HCT116 (cell line): ENCODE measurements around the gene AKAP5. TPM values are rescaled to one million over a fixed set of nuclear protein-coding genes. Genes with fewer than 3 reads are reported as not detected.

Experiments
- ATAC-seq: fragments of 200-7000 bp; cut with Tn5 transposase; 2 replicates; pipeline ENCODE4 v1.9.1; 2020; ENCODE audit warnings: mild to moderate bottlenecking, moderate library complexity
- BruUV-seq: library from RNA; stranded (reverse); fragments of 400-500 nt; replicated peaks from 2 replicates; lab custom pipeline; 2021; lab: Mats Ljungman, UMichigan
- CTCF ChIA-PET: fragments of 300-600 bp; sonication (Branson Sonifier 250); formaldehyde crosslinking; loops from one replicate; lab custom pipeline; 2021; ENCODE audit warnings: antibody characterized with exemption; lab: Charles Lee
- POLR2A ChIA-PET: fragments of 300-600, 350-600 bp; sonication (Branson Sonifier 250); formaldehyde crosslinking; loops from one replicate; lab custom pipeline; 2021; ENCODE audit warnings: antibody characterized with exemption; lab: Charles Lee
- RAD21 ChIA-PET, 2 experiments: fragments of 300-600 bp; sonication (Branson Sonifier 250); formaldehyde crosslinking; loops; one replicate each; lab custom pipeline; 2023; ENCODE audit warnings: low total read pairs in 2 of 2; ENCODE audit not compliant: uncharacterized antibody in 2 of 2, unreplicated experiment in 2 of 2, low non-redundant PET in 1 of 2; lab: Charles Lee
- DNase-seq: peaks from one replicate; pipeline ENCODE4 v3.0.0-alpha.2; 2010; ENCODE audit warnings: low read depth, low spot score
- H2AFZ ChIP-seq: fragments of 200-600 bp; shearing (Covaris generic), sonication (generic); 2 replicates; pipeline ENCODE4 v1.6.1; 2017; ENCODE audit warnings: low read depth, mixed run types, mixed read lengths, antibody characterized with exemption, low read length; ENCODE audit not compliant: poor library complexity, severe bottlenecking
- H3K27ac ChIP-seq: 2 replicates; pipeline ENCODE4 v1.5.1; 2012; ENCODE audit warnings: low read depth, low read length
- H3K27me3 ChIP-seq: fragments of 200-600 bp; sonication (generic); 2 replicates; pipeline ENCODE4 v1.6.1; 2016; ENCODE audit warnings: mixed run types, low read length, mixed read lengths; ENCODE audit not compliant: insufficient read depth
- H3K36me3 ChIP-seq, 2 experiments: fragments of 200-500 bp in 1 of 2; fragments of 200-600 bp in 1 of 2; sonication (Bioruptor generic) in 1 of 2; sonication (generic) in 1 of 2; 2 replicates each; pipeline versions ENCODE4 v1.5.1 to v1.6.1; 2014 to 2016; ENCODE audit warnings: low read length in 2 of 2, inconsistent platforms in 1 of 2, mixed read lengths in 1 of 2, mixed run types in 1 of 2; ENCODE audit not compliant: insufficient read depth in 2 of 2, control insufficient read depth in 1 of 2
- H3K4me1 ChIP-seq, 2 experiments: fragments of 200-600 bp in 1 of 2; sonication (generic) in 1 of 2; 2 replicates each; pipeline versions ENCODE4 v1.5.1 to v1.6.1; 2012 to 2017; ENCODE audit warnings: low read length in 2 of 2, inconsistent platforms in 1 of 2, mild to moderate bottlenecking in 1 of 2, mixed read lengths in 1 of 2, mixed run types in 1 of 2, moderate library complexity in 1 of 2; ENCODE audit not compliant: insufficient read depth in 2 of 2, control insufficient read depth in 1 of 2
- H3K4me2 ChIP-seq: fragments of 200-600 bp; sonication (generic); 2 replicates; pipeline ENCODE4 v1.6.1; 2017; ENCODE audit warnings: mixed run types, low read length, mixed read lengths
- H3K4me3 ChIP-seq, 2 experiments: fragments of 200-600 bp in 1 of 2; sonication (generic) in 1 of 2; replicated peaks in 1 of 2; 2 replicates each; pipeline ENCODE4 v1.5.1; 2011 to 2016; ENCODE audit warnings: low read length in 2 of 2, control low read depth in 1 of 2, low read depth in 1 of 2, mild to moderate bottlenecking in 1 of 2, mixed read lengths in 1 of 2, mixed run types in 1 of 2
- H3K79me2 ChIP-seq: fragments of 200-600 bp; sonication (generic); 2 replicates; pipeline ENCODE4 v1.6.1; 2017; ENCODE audit warnings: mild to moderate bottlenecking, mixed run types, low read length, moderate library complexity, mixed read lengths; ENCODE audit not compliant: insufficient read depth
- H3K9ac ChIP-seq: fragments of 200-600 bp; sonication (generic); 2 replicates; pipeline ENCODE4 v1.6.1; 2016; ENCODE audit warnings: low read length, mixed read lengths
- H3K9me2 ChIP-seq: fragments of 200-600 bp; sonication (generic), shearing (Covaris generic); 2 replicates; pipeline ENCODE4 v1.6.1; 2017; ENCODE audit warnings: mixed run types, mild to moderate bottlenecking, moderate library complexity; ENCODE audit not compliant: insufficient read depth
- H3K9me3 ChIP-seq, 2 experiments: fragments of 200-500 bp in 1 of 2; fragments of 200-600 bp in 1 of 2; sonication (Bioruptor generic) in 1 of 2; sonication (generic) in 1 of 2; 2 replicates each; pipeline ENCODE4 v1.6.1; 2014 to 2017; ENCODE audit warnings: low read length in 2 of 2, mixed read lengths in 2 of 2, inconsistent platforms in 1 of 2, low read depth in 1 of 2, mild to moderate bottlenecking in 1 of 2, mixed run types in 1 of 2, moderate library complexity in 1 of 2; ENCODE audit not compliant: control insufficient read depth in 1 of 2, insufficient read depth in 1 of 2
- H4K20me1 ChIP-seq: fragments of 200-600 bp; sonication (generic), shearing (Covaris generic); 2 replicates; pipeline ENCODE4 v1.6.1; 2017; ENCODE audit warnings: mixed run types, mild to moderate bottlenecking, moderate library complexity; ENCODE audit not compliant: insufficient read depth
- CBX3 ChIP-seq: IDR thresholded peaks from 2 replicates; pipeline ENCODE4 v1.6.1; 2012; ENCODE audit warnings: low read depth
- CEBPB ChIP-seq: IDR thresholded peaks from 2 replicates; pipeline ENCODE4 v1.6.1; 2012; ENCODE audit warnings: low read depth
- EGR1 ChIP-seq: IDR thresholded peaks from 2 replicates; pipeline ENCODE4 v1.6.1; 2012; ENCODE audit warnings: low read depth
- FOSL1 ChIP-seq: IDR thresholded peaks from 2 replicates; pipeline ENCODE4 v1.6.1; 2012; ENCODE audit warnings: low read depth
- POLR2A ChIP-seq: IDR thresholded peaks from 2 replicates; pipeline ENCODE4 v1.7.0; 2011; ENCODE audit warnings: borderline replicate concordance; ENCODE audit not compliant: insufficient read depth, insufficient read length; ENCODE audit errors: extremely low read depth
- RAD21 ChIP-seq: IDR thresholded peaks from 2 replicates; pipeline ENCODE4 v1.6.1; 2012; ENCODE audit warnings: low read depth, mild to moderate bottlenecking
- SIN3A ChIP-seq: IDR thresholded peaks from 2 replicates; pipeline ENCODE4 v1.6.1; 2012; ENCODE audit warnings: low read depth
- SP1 ChIP-seq: IDR thresholded peaks from 2 replicates; pipeline ENCODE4 v1.6.1; 2012; ENCODE audit warnings: low read depth
- SRF ChIP-seq: IDR thresholded peaks from 2 replicates; pipeline ENCODE4 v1.6.1; 2012; ENCODE audit warnings: low read depth
- TCF7L2 ChIP-seq: IDR thresholded peaks from 2 replicates; pipeline ENCODE4 v1.7.0; 2011; ENCODE audit warnings: borderline replicate concordance, inconsistent platforms; ENCODE audit not compliant: insufficient read depth, insufficient read length; ENCODE audit errors: extremely low read depth
- YY1 ChIP-seq: IDR thresholded peaks from 2 replicates; pipeline ENCODE4 v1.6.1; 2011; ENCODE audit warnings: low read length, low read depth, moderate library complexity, mild to moderate bottlenecking; ENCODE audit not compliant: insufficient replicate concordance; ENCODE audit errors: extremely low read depth
- ZFX ChIP-seq: fragments of 450-650 bp; IDR thresholded peaks from 2 replicates; pipeline ENCODE4 v1.6.1; 2017
- ZNF274 ChIP-seq: fragments of 200-500 bp; sonication (Bioruptor generic); IDR thresholded peaks from 2 replicates; pipeline ENCODE4 v1.6.1; 2014; ENCODE audit warnings: mild to moderate bottlenecking, low read depth, low read length, inconsistent platforms
- intact Hi-C: fragments of 100-400 bp; cut with micrococcal nuclease; formaldehyde crosslinking; loops from 2 replicates; pipeline ENCODE4 v1.10.0; 2022
- total RNA-seq: library from RNA; stranded (reverse); gene quantifications from one replicate; pipeline ENCODE4 v1.2.1, GENCODE V29; 2021; ENCODE audit not compliant: unreplicated experiment
- TF ChIP-seq, protein P1 (sequence below): IDR thresholded peaks from 2 replicates; pipeline ENCODE4 v1.6.1; 2012
- TF ChIP-seq, protein P2 (sequence below), 3 experiments: fragments of 200-600 bp in 1 of 3; sonication (generic) in 1 of 3; IDR thresholded peaks in 2 of 3; conservative IDR thresholded peaks in 1 of 3; 2 replicates each; pipeline ENCODE4 v1.5.1; 2012 to 2017; ENCODE audit warnings: low read depth in 2 of 3, low read length in 2 of 3, antibody characterized with exemption in 1 of 3, borderline replicate concordance in 1 of 3, control low read depth in 1 of 3, mild to moderate bottlenecking in 1 of 3, mixed read lengths in 1 of 3, mixed run types in 1 of 3, moderate library complexity in 1 of 3; ENCODE audit not compliant: insufficient read depth in 1 of 3
- TF ChIP-seq, protein P3 (sequence below): IDR thresholded peaks from 2 replicates; pipeline ENCODE4 v1.6.1; 2011; ENCODE audit warnings: mild to moderate bottlenecking, low read length, moderate library complexity; ENCODE audit not compliant: insufficient replicate concordance; ENCODE audit errors: extremely low read depth
- TF ChIP-seq, protein P4 (sequence below): IDR thresholded peaks from 2 replicates; pipeline ENCODE4 v1.6.1; 2012; ENCODE audit warnings: low read depth

The AKAP5 gene
- total RNA-seq, 1 experiment from 2014 or later = 0.54 TPM

DNA sequence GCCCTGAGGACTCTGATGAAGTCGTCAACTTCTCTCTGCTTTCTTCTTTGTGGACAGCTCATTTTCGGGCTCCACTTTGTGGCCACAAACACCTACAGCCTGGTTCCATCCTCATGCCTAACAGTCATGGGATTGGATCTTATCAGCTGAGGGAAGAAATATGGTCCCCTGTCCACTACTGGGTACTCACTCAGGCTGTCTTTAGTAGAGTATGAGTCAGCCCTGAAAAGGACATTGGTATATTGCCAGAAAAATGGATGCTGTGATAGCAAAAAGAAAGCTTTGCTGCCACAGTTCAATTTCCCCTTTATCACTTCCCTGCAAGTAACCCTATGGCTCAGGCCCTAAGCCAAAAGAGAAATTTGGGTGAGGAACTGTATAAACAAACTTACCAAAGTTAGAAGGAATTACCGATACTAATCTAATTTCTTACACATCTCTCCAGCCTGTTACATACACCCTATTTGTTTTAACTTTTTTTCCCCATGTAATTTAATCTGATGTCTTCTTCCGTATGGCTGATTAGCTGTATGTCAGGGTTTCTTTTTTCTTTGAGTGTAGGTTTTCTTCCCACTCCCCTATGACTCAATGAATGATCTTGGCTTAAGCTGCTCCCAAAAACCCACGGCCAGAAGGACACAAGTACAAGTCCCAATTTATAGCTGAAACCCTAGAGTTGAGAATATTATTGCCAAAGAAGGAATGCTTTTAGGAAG, 48.1 kb upstream of the AKAP5 start:
- BruUV-seq = no TSS peak
- CTCF ChIA-PET = interaction anchor here (3.2 kb wide), 1 partner anchor 13 kb away, joined by 14 read pairs; no protein-coding TSS in a partner anchor
- no peak for TF ChIP-seq TCF7L2
- TF ChIP-seq, protein P1, sequence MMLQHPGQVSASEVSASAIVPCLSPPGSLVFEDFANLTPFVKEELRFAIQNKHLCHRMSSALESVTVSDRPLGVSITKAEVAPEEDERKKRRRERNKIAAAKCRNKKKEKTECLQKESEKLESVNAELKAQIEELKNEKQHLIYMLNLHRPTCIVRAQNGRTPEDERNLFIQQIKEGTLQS = no peak
- TF ChIP-seq CBX3 = no peak
- TF ChIP-seq RAD21 = no peak
- TF ChIP-seq, protein P2, sequence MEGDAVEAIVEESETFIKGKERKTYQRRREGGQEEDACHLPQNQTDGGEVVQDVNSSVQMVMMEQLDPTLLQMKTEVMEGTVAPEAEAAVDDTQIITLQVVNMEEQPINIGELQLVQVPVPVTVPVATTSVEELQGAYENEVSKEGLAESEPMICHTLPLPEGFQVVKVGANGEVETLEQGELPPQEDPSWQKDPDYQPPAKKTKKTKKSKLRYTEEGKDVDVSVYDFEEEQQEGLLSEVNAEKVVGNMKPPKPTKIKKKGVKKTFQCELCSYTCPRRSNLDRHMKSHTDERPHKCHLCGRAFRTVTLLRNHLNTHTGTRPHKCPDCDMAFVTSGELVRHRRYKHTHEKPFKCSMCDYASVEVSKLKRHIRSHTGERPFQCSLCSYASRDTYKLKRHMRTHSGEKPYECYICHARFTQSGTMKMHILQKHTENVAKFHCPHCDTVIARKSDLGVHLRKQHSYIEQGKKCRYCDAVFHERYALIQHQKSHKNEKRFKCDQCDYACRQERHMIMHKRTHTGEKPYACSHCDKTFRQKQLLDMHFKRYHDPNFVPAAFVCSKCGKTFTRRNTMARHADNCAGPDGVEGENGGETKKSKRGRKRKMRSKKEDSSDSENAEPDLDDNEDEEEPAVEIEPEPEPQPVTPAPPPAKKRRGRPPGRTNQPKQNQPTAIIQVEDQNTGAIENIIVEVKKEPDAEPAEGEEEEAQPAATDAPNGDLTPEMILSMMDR (IDR thresholded peaks at IDR 0.05 in 2 of 3, conservative IDR thresholded peaks at IDR 0.05 in 1 of 3; ENCODE audit: borderline replicate concordance in 1 of 3, insufficient read depth in 1 of 3, low read depth in 2 of 3, low read length in 2 of 3) = no peak
- no peak for TF ChIP-seq ZFX
- TF ChIP-seq SIN3A = no peak
- TF ChIP-seq, protein P3, sequence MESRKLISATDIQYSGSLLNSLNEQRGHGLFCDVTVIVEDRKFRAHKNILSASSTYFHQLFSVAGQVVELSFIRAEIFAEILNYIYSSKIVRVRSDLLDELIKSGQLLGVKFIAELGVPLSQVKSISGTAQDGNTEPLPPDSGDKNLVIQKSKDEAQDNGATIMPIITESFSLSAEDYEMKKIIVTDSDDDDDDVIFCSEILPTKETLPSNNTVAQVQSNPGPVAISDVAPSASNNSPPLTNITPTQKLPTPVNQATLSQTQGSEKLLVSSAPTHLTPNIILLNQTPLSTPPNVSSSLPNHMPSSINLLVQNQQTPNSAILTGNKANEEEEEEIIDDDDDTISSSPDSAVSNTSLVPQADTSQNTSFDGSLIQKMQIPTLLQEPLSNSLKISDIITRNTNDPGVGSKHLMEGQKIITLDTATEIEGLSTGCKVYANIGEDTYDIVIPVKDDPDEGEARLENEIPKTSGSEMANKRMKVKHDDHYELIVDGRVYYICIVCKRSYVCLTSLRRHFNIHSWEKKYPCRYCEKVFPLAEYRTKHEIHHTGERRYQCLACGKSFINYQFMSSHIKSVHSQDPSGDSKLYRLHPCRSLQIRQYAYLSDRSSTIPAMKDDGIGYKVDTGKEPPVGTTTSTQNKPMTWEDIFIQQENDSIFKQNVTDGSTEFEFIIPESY = no peak
- TF ChIP-seq YY1 = no peak
- no peak for TF ChIP-seq FOSL1
- no peak for TF ChIP-seq CEBPB
- TF ChIP-seq POLR2A = no peak
- TF ChIP-seq ZNF274 = no peak
- TF ChIP-seq, protein P4, sequence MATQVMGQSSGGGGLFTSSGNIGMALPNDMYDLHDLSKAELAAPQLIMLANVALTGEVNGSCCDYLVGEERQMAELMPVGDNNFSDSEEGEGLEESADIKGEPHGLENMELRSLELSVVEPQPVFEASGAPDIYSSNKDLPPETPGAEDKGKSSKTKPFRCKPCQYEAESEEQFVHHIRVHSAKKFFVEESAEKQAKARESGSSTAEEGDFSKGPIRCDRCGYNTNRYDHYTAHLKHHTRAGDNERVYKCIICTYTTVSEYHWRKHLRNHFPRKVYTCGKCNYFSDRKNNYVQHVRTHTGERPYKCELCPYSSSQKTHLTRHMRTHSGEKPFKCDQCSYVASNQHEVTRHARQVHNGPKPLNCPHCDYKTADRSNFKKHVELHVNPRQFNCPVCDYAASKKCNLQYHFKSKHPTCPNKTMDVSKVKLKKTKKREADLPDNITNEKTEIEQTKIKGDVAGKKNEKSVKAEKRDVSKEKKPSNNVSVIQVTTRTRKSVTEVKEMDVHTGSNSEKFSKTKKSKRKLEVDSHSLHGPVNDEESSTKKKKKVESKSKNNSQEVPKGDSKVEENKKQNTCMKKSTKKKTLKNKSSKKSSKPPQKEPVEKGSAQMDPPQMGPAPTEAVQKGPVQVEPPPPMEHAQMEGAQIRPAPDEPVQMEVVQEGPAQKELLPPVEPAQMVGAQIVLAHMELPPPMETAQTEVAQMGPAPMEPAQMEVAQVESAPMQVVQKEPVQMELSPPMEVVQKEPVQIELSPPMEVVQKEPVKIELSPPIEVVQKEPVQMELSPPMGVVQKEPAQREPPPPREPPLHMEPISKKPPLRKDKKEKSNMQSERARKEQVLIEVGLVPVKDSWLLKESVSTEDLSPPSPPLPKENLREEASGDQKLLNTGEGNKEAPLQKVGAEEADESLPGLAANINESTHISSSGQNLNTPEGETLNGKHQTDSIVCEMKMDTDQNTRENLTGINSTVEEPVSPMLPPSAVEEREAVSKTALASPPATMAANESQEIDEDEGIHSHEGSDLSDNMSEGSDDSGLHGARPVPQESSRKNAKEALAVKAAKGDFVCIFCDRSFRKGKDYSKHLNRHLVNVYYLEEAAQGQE = no peak
- no peak for TF ChIP-seq SP1
- no peak for TF ChIP-seq SRF
- TF ChIP-seq EGR1 = no peak

More for the DNA sequence above, 48.1 kb upstream of the AKAP5 start:
- Histone ChIP-seq H3K4me2 (no peak overlapping the region), H3K9me2 (no peaks in the 10 kb centered on the region), H3K4me1 (peaks cover 8 to 13% of the 10 kb centered on the region in 2 experiments), H2AFZ (no peak overlapping the region), H3K36me3 (peaks cover 28 to 55% of the 10 kb centered on the region in 2 experiments), H3K9me3 (no peaks in the 10 kb centered on the region), H3K27ac (no peak overlapping the region), H4K20me1 (no peaks in the 10 kb centered on the region), H3K79me2 (no peaks in the 10 kb centered on the region), H3K27me3 (no peaks in the 10 kb centered on the region), H3K4me3 (no peak overlapping the region), H3K9ac (no peak overlapping the region)
- ChIA-PET RAD21 (no interaction called here), POLR2A (interaction anchor here (0.9 kb wide), 1 partner anchor 29 kb away, joined by 3 read pairs; the partner anchor contains the start of gene MTHFD1)
- DNase-seq (no peak), ATAC-seq (no peak)
- intact Hi-C loops = no loop called here
